NCI-H2171 (cell line): Measurements from ENCODE around the gene GPC1.
"Not testable (repeated sequence)": the region's sequence is repeated elsewhere in the genome, so short reads cannot be mapped to it uniquely, and the experiment has no call there.

Experiments used
- DNase-seq: peaks from one replicate; lab custom pipeline; 2025; lab: John Stamatoyannopoulos, UW

The GPC1 gene

GRCh38 chr2:240435457-240435947 lies at the start of gene GPC1:
Gene GPC1, plus strand, starts transcription at chr2:240435663. Its CDS starts 256 bp downstream, at chr2:240435919.
- peak; percentile 42 for DNase-seq

- peak; percentile 27 for DNase-seq
Observed at GRCh38 chr2:240386326-240386725, 49.1 kb upstream of the GPC1 start.

- DNase-seq = not testable (repeated sequence)
Observed at GRCh38 chr2:240386743-240387142, 48.7 kb upstream of the GPC1 start.

- no peak for DNase-seq
Observed at GRCh38 chr2:240387325-240387668, 48.2 kb upstream of the GPC1 start.

GRCh38 chr2:240387669-240388358 lies 47.6 kb upstream of the GPC1 start:
- no peak for DNase-seq

- DNase-seq = no peak
Observed at GRCh38 chr2:240388471-240389301, 46.8 kb upstream of the GPC1 start.

- DNase-seq = no peak
Observed at GRCh38 chr2:240389302-240389805, 46.1 kb upstream of the GPC1 start.

- DNase-seq = no peak
Observed at GRCh38 chr2:240390091-240391073, 45.1 kb upstream of the GPC1 start.

GRCh38 chr2:240391111-240392051 lies 44.1 kb upstream of the GPC1 start:
- no peak for DNase-seq

GRCh38 chr2:240392084-240392947 lies 43.1 kb upstream of the GPC1 start:
- no peak for DNase-seq

- DNase-seq = no peak
Observed at GRCh38 chr2:240392948-240393830, 42.3 kb upstream of the GPC1 start.

- no peak for DNase-seq
Observed at GRCh38 chr2:240393831-240394410, 41.5 kb upstream of the GPC1 start.

- DNase-seq = no peak
Observed at GRCh38 chr2:240394549-240394948, 40.9 kb upstream of the GPC1 start.

GRCh38 chr2:240395448-240395847 lies 40.0 kb upstream of the GPC1 start:
- DNase-seq = no peak

GRCh38 chr2:240395896-240396622 lies 39.4 kb upstream of the GPC1 start:
- no peak for DNase-seq

GRCh38 chr2:240396623-240397541 lies 38.6 kb upstream of the GPC1 start:
- DNase-seq = no peak

- DNase-seq = no peak
Observed at GRCh38 chr2:240397542-240397916, 37.9 kb upstream of the GPC1 start.
